WTC11 (cell line): ENCODE results near the gene MYH2. TPM values are rescaled to one million over a fixed set of nuclear protein-coding genes. Genes with fewer than 3 reads are reported as not detected.

Source experiments
- ATAC-seq: fragments of 200-7000 bp; cut with Tn5 transposase; 2 replicates; pipeline ENCODE4 v1.10.0; 2021; ENCODE audit warnings: mild to moderate bottlenecking, moderate library complexity
- CTCF ChIA-PET: fragments of 300-600 bp; sonication (Branson Sonifier 250); formaldehyde crosslinking; loops from one replicate; lab custom pipeline; 2021; ENCODE audit warnings: antibody characterized with exemption; lab: Charles Lee
- POLR2A ChIA-PET: fragments of 350-600 bp; sonication (Branson Sonifier 250); formaldehyde crosslinking; loops from one replicate; lab custom pipeline; 2021; ENCODE audit warnings: antibody characterized with exemption; lab: Charles Lee
- DNase-seq: peaks from one replicate; pipeline ENCODE4 v3.0.0; 2021; ENCODE audit warnings: low spot score
- H3K27ac Mint-ChIP-seq: 2 replicates; pipeline ENCODE4 v1.8.0; 2021; ENCODE audit warnings: mixed read lengths
- H3K27me3 Mint-ChIP-seq: 2 replicates; pipeline ENCODE4 v1.8.0; 2021; ENCODE audit warnings: low read depth, mild to moderate bottlenecking, moderate library complexity, mixed read lengths
- H3K36me3 Mint-ChIP-seq: 2 replicates; pipeline ENCODE4 v1.8.0; 2021; ENCODE audit warnings: mixed read lengths
- H3K4me1 Mint-ChIP-seq: 2 replicates; pipeline ENCODE4 v1.8.0; 2022; ENCODE audit warnings: mixed read lengths
- H3K4me3 Mint-ChIP-seq: 2 replicates; pipeline ENCODE4 v1.8.0; 2021; ENCODE audit warnings: mild to moderate bottlenecking, moderate library complexity, mixed read lengths
- H3K9me3 Mint-ChIP-seq: 2 replicates; pipeline ENCODE4 v1.8.0; 2021; ENCODE audit warnings: mixed read lengths
- ATF1 ChIP-seq: sonication (generic); formaldehyde crosslinking; IDR thresholded peaks from 2 replicates; pipeline ENCODE4 v1.8.1; 2023; ENCODE audit warnings: mild to moderate bottlenecking, moderate library complexity, missing genetic modification reagents
- CREB1 ChIP-seq: sonication (generic); formaldehyde crosslinking; IDR thresholded peaks from 2 replicates; pipeline ENCODE4 v1.8.0; 2023; ENCODE audit warnings: mild to moderate bottlenecking, missing genetic modification reagents
- E2F1 ChIP-seq: sonication (generic); formaldehyde crosslinking; IDR thresholded peaks from 2 replicates; pipeline ENCODE4 v1.8.0; 2022; ENCODE audit warnings: mild to moderate bottlenecking, missing genetic modification reagents
- E2F4 ChIP-seq: sonication (generic); formaldehyde crosslinking; IDR thresholded peaks from 2 replicates; pipeline ENCODE4 v1.8.1; 2022; ENCODE audit warnings: low read depth, mild to moderate bottlenecking, moderate library complexity, missing genetic modification reagents, borderline replicate concordance
- ELF4 ChIP-seq: sonication (generic); formaldehyde crosslinking; IDR thresholded peaks from 2 replicates; pipeline ENCODE4 v1.8.1; 2022; ENCODE audit warnings: low read depth, mild to moderate bottlenecking, moderate library complexity, missing genetic modification reagents
- ESRRA ChIP-seq: sonication (generic); formaldehyde crosslinking; IDR thresholded peaks from 2 replicates; pipeline ENCODE4 v1.8.1; 2022; ENCODE audit warnings: mild to moderate bottlenecking, missing genetic modification reagents, borderline replicate concordance
- ETV6 ChIP-seq: sonication (generic); formaldehyde crosslinking; IDR thresholded peaks from 2 replicates; pipeline ENCODE4 v1.8.1; 2022; ENCODE audit warnings: mild to moderate bottlenecking, missing genetic modification reagents
- MYBL2 ChIP-seq: sonication (generic); formaldehyde crosslinking; IDR thresholded peaks from 2 replicates; pipeline ENCODE4 v1.8.1; 2023; ENCODE audit warnings: mild to moderate bottlenecking, moderate library complexity, missing genetic modification reagents
- NFE2L1 ChIP-seq: sonication (generic); formaldehyde crosslinking; IDR thresholded peaks from 2 replicates; pipeline ENCODE4 v1.8.1; 2023; ENCODE audit warnings: missing genetic modification reagents
- NFYB ChIP-seq: sonication (generic); formaldehyde crosslinking; conservative IDR thresholded peaks from 2 replicates; pipeline ENCODE4 v1.8.0; 2022; ENCODE audit warnings: low read depth, missing genetic modification reagents
- NR1H2 ChIP-seq: sonication (generic); formaldehyde crosslinking; IDR thresholded peaks from 2 replicates; pipeline ENCODE4 v1.9.0; 2021; ENCODE audit warnings: mild to moderate bottlenecking, moderate library complexity, missing genetic modification reagents
- NR3C1 ChIP-seq: sonication (generic); formaldehyde crosslinking; conservative IDR thresholded peaks from 2 replicates; pipeline ENCODE4 v1.8.1; 2023; ENCODE audit warnings: low read depth, mild to moderate bottlenecking, missing genetic modification reagents
- PRRX2 ChIP-seq: fragments of 250-450 bp; sonication (Bioruptor Pico); IDR thresholded peaks from 2 replicates; pipeline ENCODE4 v1.8.0; 2021; ENCODE audit warnings: mild to moderate bottlenecking
- RELA ChIP-seq: sonication (generic); formaldehyde crosslinking; IDR thresholded peaks from 2 replicates; pipeline ENCODE4 v1.8.1; 2022; ENCODE audit warnings: missing genetic modification reagents, mild to moderate bottlenecking, borderline replicate concordance
- RORB ChIP-seq: fragments of 250-450 bp; sonication (Bioruptor Pico); IDR thresholded peaks from 2 replicates; pipeline ENCODE4 v1.9.0; 2021; ENCODE audit warnings: mild to moderate bottlenecking
- SMAD3 ChIP-seq: sonication (generic); formaldehyde crosslinking; IDR thresholded peaks from 2 replicates; pipeline ENCODE4 v1.8.0; 2022; ENCODE audit warnings: missing genetic modification reagents, mild to moderate bottlenecking, borderline replicate concordance
- USF1 ChIP-seq: sonication (generic); formaldehyde crosslinking; IDR thresholded peaks from 2 replicates; pipeline ENCODE4 v1.8.0; 2022; ENCODE audit warnings: mild to moderate bottlenecking, missing genetic modification reagents
- ZMAT4 ChIP-seq: fragments of 250-450 bp; sonication (Bioruptor Pico); IDR thresholded peaks from 2 replicates; pipeline ENCODE4 v1.9.0; 2021; ENCODE audit warnings: mild to moderate bottlenecking
- ZNF138 ChIP-seq: sonication (generic); formaldehyde crosslinking; conservative IDR thresholded peaks from 2 replicates; pipeline ENCODE4 v1.8.1; 2022; ENCODE audit warnings: mild to moderate bottlenecking, moderate library complexity, missing genetic modification reagents
- ZNF219 ChIP-seq: sonication (generic); formaldehyde crosslinking; IDR thresholded peaks from 2 replicates; pipeline ENCODE4 v1.8.0; 2023; ENCODE audit warnings: missing genetic modification reagents, mild to moderate bottlenecking, borderline replicate concordance
- ZNF425 ChIP-seq: fragments of 250-450 bp; sonication (Bioruptor Pico); conservative IDR thresholded peaks from 2 replicates; pipeline ENCODE4 v1.9.0; 2021; ENCODE audit warnings: mild to moderate bottlenecking
- total RNA-seq: library from RNA; stranded (reverse); gene quantifications from 3 replicates; pipeline ENCODE4 v1.2.3, GENCODE V29; 2021

The MYH2 gene
- total RNA-seq, 1 experiment from 2014 or later: 1.5 TPM

GRCh38 chr17:10526517-10526916 is 22.9 kb downstream of the MYH2 start:
- POLR2A ChIA-PET: no interaction called here
- Mint-ChIP-seq H3K9me3 (peaks cover 17% of the 10 kb centered on the region), H3K4me1 (no peaks in the 10 kb centered on the region), H3K4me3 (no peak overlapping the region), H3K27ac (no peak overlapping the region), H3K27me3 (no peaks in the 10 kb centered on the region), H3K36me3 (no peaks in the 10 kb centered on the region; the same call in 1 of the 2 replicates)
- DNase-seq (no peak), ATAC-seq (no peak)
- TF ChIP-seq E2F1 (CRISPR knock-in tag): no peak
- TF ChIP-seq ELF4 (CRISPR knock-in tag): no peak
- no peak for TF ChIP-seq CREB1 (CRISPR knock-in tag)
- no peak for TF ChIP-seq RORB
- no peak for TF ChIP-seq PRRX2 (CRISPR knock-in tag)
- no peak for TF ChIP-seq ESRRA (CRISPR knock-in tag)
- no peak for TF ChIP-seq ZMAT4 (CRISPR knock-in tag)
- TF ChIP-seq NFYB: no peak
- no peak for TF ChIP-seq E2F4 (CRISPR knock-in tag)
- no peak for TF ChIP-seq ZNF138 (CRISPR knock-in tag)
- TF ChIP-seq ZNF425: no peak
- no peak for TF ChIP-seq NR1H2 (CRISPR knock-in tag)
- no peak for TF ChIP-seq RELA (CRISPR knock-in tag)
- no peak for TF ChIP-seq ZNF219
- CTCF ChIA-PET: interaction anchor here (1.5 kb wide), 1 partner anchor 92 kb away, joined by 4 read pairs; no protein-coding TSS in a partner anchor

- no peaks in the 10 kb centered on the region for H3K36me3 Mint-ChIP-seq
- ChIA-PET CTCF (interaction anchor here (1.1 to 1.6 kb wide), 3 partner anchors 26 to 95 kb away, joined by 3 to 6 read pairs (median 4); no protein-coding TSS in a partner anchor), POLR2A (no interaction called here)
- H3K27me3 Mint-ChIP-seq: no peaks in the 10 kb centered on the region
- no peak for TF ChIP-seq ETV6 (CRISPR knock-in tag)
- TF ChIP-seq MYBL2 (CRISPR knock-in tag): no peak
- no peak for TF ChIP-seq NFE2L1 (CRISPR knock-in tag)
- no peak for TF ChIP-seq NR3C1 (CRISPR knock-in tag)
- no peak for TF ChIP-seq E2F4 (CRISPR knock-in tag)
- no peak for TF ChIP-seq ATF1 (CRISPR knock-in tag)
- TF ChIP-seq USF1: no peak
- TF ChIP-seq SMAD3: no peak
- H3K9me3 Mint-ChIP-seq: peaks cover 10% of the 10 kb centered on the region
- DNase-seq (no peak), ATAC-seq (no peak)
- no peaks in the 10 kb centered on the region for H3K4me1 Mint-ChIP-seq
- H3K4me3 Mint-ChIP-seq: no peak overlapping the region
- H3K27ac Mint-ChIP-seq: no peak overlapping the region
Measured at GRCh38 chr17:10523064-10523463, 26.4 kb downstream of the MYH2 start.
